PC-9 (cell line): ENCODE data around the gene WWC2.

Source experiments
- CTCF ChIP-seq: fragments of 200-600 bp; sonication (generic); conservative IDR thresholded peaks from 2 replicates; pipeline ENCODE4 v1.6.1; 2017; ENCODE audit warnings: mixed run types, antibody characterized with exemption, mild to moderate bottlenecking, moderate library complexity
- EZH2 ChIP-seq: fragments of 200-600 bp; sonication (generic); IDR thresholded peaks from 2 replicates; pipeline ENCODE4 v1.8.0; 2017; ENCODE audit warnings: antibody characterized with exemption, low read depth

- TF ChIP-seq CTCF (no peak), EZH2 (no peak)
Measured at GRCh38 chr4:183349673-183350072, 250.6 kb downstream of the WWC2 start.
